ENCODE measurements around the gene NUP98. TPM values are rescaled to one million over a fixed set of nuclear protein-coding genes. Genes with fewer than 3 reads are reported as not detected.

The NUP98 gene
- total RNA-seq, 1 experiment from 2014 or later, result 59.7 TPM

DNA sequence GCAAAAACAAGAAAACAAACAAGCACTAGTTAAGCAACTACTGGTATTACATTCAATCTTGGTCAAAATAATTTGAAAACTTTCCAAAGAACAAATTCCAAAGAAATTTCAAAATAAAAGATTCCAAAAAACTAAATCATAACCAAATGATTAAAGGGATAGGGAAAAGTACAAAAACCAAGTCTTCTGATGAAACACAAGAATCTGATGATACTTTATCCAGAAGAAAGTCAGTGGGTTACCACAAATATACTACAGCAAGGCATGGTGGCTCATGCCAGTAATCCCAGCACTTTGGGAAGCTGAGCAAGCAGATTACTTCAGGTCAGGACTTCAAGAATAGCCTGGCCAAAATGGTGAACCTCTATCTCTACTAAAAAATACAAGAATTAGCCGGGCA, 59.1 kb downstream of the NUP98 start:
- H3K9me3 ChIP-seq (ENCODE audit: insufficient read depth, low read depth), result no peaks in the 10 kb centered on the region
- H3K4me2 ChIP-seq, result no peak overlapping the region
- no peak for DNase-seq
- no peaks in the 10 kb centered on the region for H4K20me1 ChIP-seq (ENCODE audit: insufficient read depth)
- ChIA-PET POLR2A (ENCODE audit: unreplicated experiment) (no interaction called here), CTCF (no interaction called here)
- no peak overlapping the region for H3K27ac ChIP-seq
- H3K4me1 ChIP-seq (replicated peaks; ENCODE audit: insufficient read depth), result no peaks in the 10 kb centered on the region
- H3K27me3 ChIP-seq (ENCODE audit: insufficient read depth, low read depth), result no peaks in the 10 kb centered on the region
- no peaks in the 10 kb centered on the region for H3K9me2 ChIP-seq (ENCODE audit: insufficient read depth)
- 0 out of 2 replicates have a peak, but pooled peaks cover 9% of the 10 kb centered on the region for H3K36me3 ChIP-seq (ENCODE audit: low read depth)
- H3F3A ChIP-seq (ENCODE audit: insufficient read depth, low read depth), result peaks cover 11% of the 10 kb centered on the region; the same call in 1 of the 2 replicates
- H3K4me3 ChIP-seq, result no peak overlapping the region
- intact Hi-C loops (cut with micrococcal nuclease; ENCODE audit: unreplicated experiment), result no loop called here
- TF ChIP-seq, protein P1, sequence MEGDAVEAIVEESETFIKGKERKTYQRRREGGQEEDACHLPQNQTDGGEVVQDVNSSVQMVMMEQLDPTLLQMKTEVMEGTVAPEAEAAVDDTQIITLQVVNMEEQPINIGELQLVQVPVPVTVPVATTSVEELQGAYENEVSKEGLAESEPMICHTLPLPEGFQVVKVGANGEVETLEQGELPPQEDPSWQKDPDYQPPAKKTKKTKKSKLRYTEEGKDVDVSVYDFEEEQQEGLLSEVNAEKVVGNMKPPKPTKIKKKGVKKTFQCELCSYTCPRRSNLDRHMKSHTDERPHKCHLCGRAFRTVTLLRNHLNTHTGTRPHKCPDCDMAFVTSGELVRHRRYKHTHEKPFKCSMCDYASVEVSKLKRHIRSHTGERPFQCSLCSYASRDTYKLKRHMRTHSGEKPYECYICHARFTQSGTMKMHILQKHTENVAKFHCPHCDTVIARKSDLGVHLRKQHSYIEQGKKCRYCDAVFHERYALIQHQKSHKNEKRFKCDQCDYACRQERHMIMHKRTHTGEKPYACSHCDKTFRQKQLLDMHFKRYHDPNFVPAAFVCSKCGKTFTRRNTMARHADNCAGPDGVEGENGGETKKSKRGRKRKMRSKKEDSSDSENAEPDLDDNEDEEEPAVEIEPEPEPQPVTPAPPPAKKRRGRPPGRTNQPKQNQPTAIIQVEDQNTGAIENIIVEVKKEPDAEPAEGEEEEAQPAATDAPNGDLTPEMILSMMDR (conservative IDR thresholded peaks at IDR 0.05), result no peak
- no peak for TF ChIP-seq EZH2 (IDR thresholded peaks at IDR 0.05; ENCODE audit: low read depth)
- no TSS peak for BruUV-seq (replicated peaks)
- no peaks in the 10 kb centered on the region for H3K79me2 ChIP-seq (ENCODE audit: low read depth)
- no peak overlapping the region for H2AFZ ChIP-seq

DNA sequence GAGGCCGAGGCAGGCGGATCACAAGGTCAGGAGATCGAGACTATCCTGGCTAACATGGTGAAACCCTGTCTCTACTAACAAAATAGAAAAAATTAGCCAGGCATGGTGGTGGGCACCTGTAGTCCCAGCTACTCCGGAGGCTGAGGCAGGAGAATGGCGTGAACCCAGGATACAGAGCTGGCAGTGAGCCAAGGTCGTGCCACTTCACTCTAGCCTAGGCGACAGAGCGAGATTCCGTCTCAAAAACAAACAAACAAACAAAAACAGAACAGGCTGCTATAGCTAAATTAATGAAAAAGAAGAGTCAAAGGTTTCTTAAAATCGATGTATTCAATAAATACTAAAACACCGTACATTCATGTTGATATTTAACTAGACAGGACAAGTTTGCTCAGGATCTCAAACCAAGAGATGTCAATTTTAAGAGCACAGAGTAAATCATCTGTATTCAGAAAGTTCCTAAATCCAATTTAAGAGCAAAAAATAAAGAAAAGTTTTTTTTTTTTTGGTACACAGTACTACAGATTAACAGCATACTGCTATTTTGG, 59.9 kb downstream of the NUP98 start:
- no peak overlapping the region for H2AFZ ChIP-seq
- peaks cover 11% of the 10 kb centered on the region; the same call in 1 of the 2 replicates for H3F3A ChIP-seq (ENCODE audit: insufficient read depth, low read depth)
- CTCF ChIA-PET, result no interaction called here
- no TSS peak for BruUV-seq (replicated peaks)
- no peaks in the 10 kb centered on the region for H3K9me3 ChIP-seq (ENCODE audit: insufficient read depth, low read depth)
- intact Hi-C loops (cut with micrococcal nuclease; ENCODE audit: unreplicated experiment), result no loop called here
- no peaks in the 10 kb centered on the region for H3K27me3 ChIP-seq (ENCODE audit: insufficient read depth, low read depth)
- 0 out of 2 replicates have a peak, but pooled peaks cover 6% of the 10 kb centered on the region for H3K36me3 ChIP-seq (ENCODE audit: low read depth)
- H3K27ac ChIP-seq, result no peak overlapping the region
- H3K4me2 ChIP-seq, result no peak overlapping the region
- no peaks in the 10 kb centered on the region for H4K20me1 ChIP-seq (ENCODE audit: insufficient read depth)
- no peak overlapping the region for H3K4me3 ChIP-seq
- H3K4me1 ChIP-seq (replicated peaks; ENCODE audit: insufficient read depth), result no peaks in the 10 kb centered on the region
- POLR2A ChIA-PET (ENCODE audit: unreplicated experiment), result no interaction called here
- no peak for TF ChIP-seq EZH2 (IDR thresholded peaks at IDR 0.05; ENCODE audit: low read depth)
- TF ChIP-seq, protein P1 (conservative IDR thresholded peaks at IDR 0.05), result no peak
- H3K9me2 ChIP-seq (ENCODE audit: insufficient read depth), result no peaks in the 10 kb centered on the region
- H3K79me2 ChIP-seq (ENCODE audit: low read depth), result no peaks in the 10 kb centered on the region
- DNase-seq, result no peak

DNA sequence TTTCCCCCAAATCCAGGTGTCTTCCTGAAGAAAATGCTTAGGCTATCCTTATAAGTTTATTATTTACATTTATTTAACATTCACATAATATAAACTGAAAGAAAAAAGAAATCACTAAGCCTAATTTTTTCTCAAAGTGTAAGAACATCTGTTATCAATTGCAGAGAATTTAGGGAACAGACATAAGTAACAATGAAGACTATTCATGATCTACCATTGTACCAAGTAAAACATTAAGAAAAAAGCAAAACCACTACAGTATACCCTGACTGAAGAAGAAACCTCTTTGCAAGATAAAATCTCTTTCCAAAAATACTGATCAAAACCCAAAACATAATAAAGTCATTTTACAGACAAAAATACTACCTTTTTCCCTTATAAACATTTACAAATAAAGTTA, 60.5 kb downstream of the NUP98 start:
- DNase-seq, result no peak
- H3K4me3 ChIP-seq, result no peak overlapping the region
- peaks cover 8% of the 10 kb centered on the region; the same call in 1 of the 2 replicates for H3F3A ChIP-seq (ENCODE audit: insufficient read depth, low read depth)
- no peak overlapping the region for H3K27ac ChIP-seq
- TF ChIP-seq, protein P1 (conservative IDR thresholded peaks at IDR 0.05), result no peak
- no peak for TF ChIP-seq EZH2 (IDR thresholded peaks at IDR 0.05; ENCODE audit: low read depth)
- 0 out of 2 replicates have a peak, but pooled peaks cover 6% of the 10 kb centered on the region for H3K36me3 ChIP-seq (ENCODE audit: low read depth)
- no peaks in the 10 kb centered on the region for H3K9me2 ChIP-seq (ENCODE audit: insufficient read depth)
- H2AFZ ChIP-seq, result no peak overlapping the region
- intact Hi-C loops (cut with micrococcal nuclease; ENCODE audit: unreplicated experiment), result no loop called here
- H3K4me2 ChIP-seq, result no peak overlapping the region
- H3K9me3 ChIP-seq (ENCODE audit: insufficient read depth, low read depth), result no peaks in the 10 kb centered on the region
- no peaks in the 10 kb centered on the region for H4K20me1 ChIP-seq (ENCODE audit: insufficient read depth)
- ChIA-PET POLR2A (ENCODE audit: unreplicated experiment) (no interaction called here), CTCF (no interaction called here)
- H3K79me2 ChIP-seq (ENCODE audit: low read depth), result no peaks in the 10 kb centered on the region
- H3K27me3 ChIP-seq (ENCODE audit: insufficient read depth, low read depth), result no peaks in the 10 kb centered on the region
- BruUV-seq (replicated peaks), result no TSS peak
- no peaks in the 10 kb centered on the region for H3K4me1 ChIP-seq (replicated peaks; ENCODE audit: insufficient read depth)
